IMR-90 (cell line): ENCODE data around the gene HOXB2. TPM values are rescaled to one million over a fixed set of nuclear protein-coding genes. Genes with fewer than 3 reads are reported as not detected.

ENCODE experiments used
- ATAC-seq: fragments of 200-7000 bp; cut with Tn5 transposase; 2 replicates; pipeline ENCODE4 v1.9.1; 2020; ENCODE audit warnings: low read depth, mild to moderate bottlenecking, moderate library complexity
- BruUV-seq: library from RNA; stranded (reverse); fragments of 400-500 nt; replicated peaks from 2 replicates; lab custom pipeline; 2021; lab: Mats Ljungman, UMichigan
- CTCF ChIA-PET: fragments of 300-600 bp; formaldehyde crosslinking; extraction: SDS; loops from one replicate; lab custom pipeline; 2021; ENCODE audit warnings: antibody characterized with exemption; lab: Yijun Ruan, JAX
- POLR2A ChIA-PET: fragments of 300-600 bp; sonication (Branson Sonifier 250); formaldehyde crosslinking; loops from one replicate; lab custom pipeline; 2022; ENCODE audit warnings: antibody characterized with exemption; ENCODE audit not compliant: unreplicated experiment; lab: Charles Lee
- DNase-seq: peaks from one replicate; pipeline ENCODE4 v3.0.0; 2013
- H2AFZ ChIP-seq: replicated peaks from 2 replicates; pipeline ENCODE3; 2013; ENCODE audit warnings: low read length, mild to moderate bottlenecking; ENCODE audit not compliant: poor library complexity
- H2AK5ac ChIP-seq: 2 replicates; pipeline ENCODE4 v1.6.1; 2013; ENCODE audit warnings: low read depth, low read length, inconsistent platforms
- H2AK9ac ChIP-seq: replicated peaks from 2 replicates; pipeline ENCODE3; 2013; ENCODE audit warnings: mild to moderate bottlenecking, low read depth, low read length, moderate library complexity; ENCODE audit not compliant: poor library complexity
- H2BK120ac ChIP-seq: 2 replicates; pipeline ENCODE4 v1.6.1; 2013; ENCODE audit warnings: low read depth, low read length, inconsistent platforms
- H2BK15ac ChIP-seq: 3 replicates; pipeline ENCODE4 v1.6.1; 2013; ENCODE audit warnings: low read depth, low read length, inconsistent platforms
- H2BK20ac ChIP-seq: 2 replicates; pipeline ENCODE4 v1.6.1; 2013; ENCODE audit warnings: low read depth, mild to moderate bottlenecking, inconsistent platforms, low read length, moderate library complexity
- H2BK5ac ChIP-seq: 2 replicates; pipeline ENCODE4 v1.6.1; 2013; ENCODE audit warnings: mild to moderate bottlenecking, low read depth, low read length, inconsistent platforms; ENCODE audit not compliant: poor library complexity, severe bottlenecking
- H3K14ac ChIP-seq: replicated peaks from 2 replicates; pipeline ENCODE4 v1.6.1; 2013; ENCODE audit warnings: low read depth, low read length, inconsistent platforms
- H3K18ac ChIP-seq: 2 replicates; pipeline ENCODE4 v1.6.1; 2013; ENCODE audit warnings: low read depth, low read length, control low read depth
- H3K23ac ChIP-seq: 2 replicates; pipeline ENCODE4 v1.6.1; 2013; ENCODE audit warnings: low read depth, low read length, inconsistent platforms
- H3K27ac ChIP-seq: 2 replicates; pipeline ENCODE4 v1.5.1; 2013; ENCODE audit warnings: mild to moderate bottlenecking, control low read depth, low read length; ENCODE audit not compliant: insufficient read depth
- H3K27me3 ChIP-seq: 2 replicates; pipeline ENCODE4 v1.6.1; 2013; ENCODE audit warnings: low read length; ENCODE audit not compliant: control insufficient read depth, insufficient read depth
- H3K36me3 ChIP-seq: 2 replicates; pipeline ENCODE4 v1.6.1; 2013; ENCODE audit warnings: low read length, mixed read lengths; ENCODE audit not compliant: control insufficient read depth, insufficient read depth
- H3K4ac ChIP-seq: 2 replicates; pipeline ENCODE4 v1.6.1; 2013; ENCODE audit warnings: low read depth, low read length, inconsistent platforms
- H3K4me1 ChIP-seq: 2 replicates; pipeline ENCODE4 v1.6.1; 2013; ENCODE audit warnings: low read length, mixed read lengths; ENCODE audit not compliant: control insufficient read depth, insufficient read depth
- H3K4me2 ChIP-seq: 2 replicates; pipeline ENCODE4 v1.6.1; 2013; ENCODE audit warnings: low read depth, mild to moderate bottlenecking, control low read depth, low read length, moderate library complexity
- H3K4me3 ChIP-seq: 2 replicates; pipeline ENCODE4 v1.5.1; 2013; ENCODE audit warnings: low read depth, mild to moderate bottlenecking, control low read depth, low read length, moderate library complexity; ENCODE audit not compliant: insufficient read depth
- H3K56ac ChIP-seq: 2 replicates; pipeline ENCODE4 v1.6.1; 2013; ENCODE audit warnings: low read length, inconsistent platforms; ENCODE audit not compliant: insufficient read depth; ENCODE audit errors: extremely low read depth
- H3K79me1 ChIP-seq, 2 experiments: 2 replicates each; pipeline ENCODE4 v1.6.1; 2013; ENCODE audit warnings: low read length in 2 of 2, inconsistent platforms in 1 of 2, low read depth in 1 of 2
- H3K9ac ChIP-seq: 2 replicates; pipeline ENCODE4 v1.6.1; 2013; ENCODE audit warnings: low read depth, low read length, control low read depth
- H3K9me1 ChIP-seq: 2 replicates; pipeline ENCODE4 v1.6.1; 2013; ENCODE audit warnings: low read length, inconsistent platforms; ENCODE audit not compliant: insufficient read depth
- H3K9me3 ChIP-seq: 2 replicates; pipeline ENCODE4 v1.6.1; 2013; ENCODE audit warnings: low read length; ENCODE audit not compliant: control insufficient read depth, insufficient read depth
- H4K20me1 ChIP-seq: 2 replicates; pipeline ENCODE4 v1.6.1; 2013; ENCODE audit warnings: low read length, inconsistent platforms; ENCODE audit not compliant: insufficient read depth
- H4K5ac ChIP-seq: 2 replicates; pipeline ENCODE4 v1.6.1; 2013; ENCODE audit warnings: mild to moderate bottlenecking, low read depth, low read length, control low read depth
- H4K8ac ChIP-seq, 2 experiments: 2 replicates each; pipeline ENCODE4 v1.6.1; 2013; ENCODE audit warnings: low read depth in 2 of 2, low read length in 2 of 2, control low read depth in 1 of 2, inconsistent platforms in 1 of 2
- H4K91ac ChIP-seq: 2 replicates; pipeline ENCODE4 v1.6.1; 2013; ENCODE audit warnings: low read depth, low read length, inconsistent platforms; ENCODE audit not compliant: insufficient read depth
- BHLHE40 ChIP-seq: fragments of 150-350 bp; IDR thresholded peaks from 2 replicates; pipeline ENCODE4 v1.6.1; 2016; ENCODE audit warnings: mild to moderate bottlenecking, low read depth, low read length
- CEBPB ChIP-seq: IDR thresholded peaks from 2 replicates; pipeline ENCODE4 v1.6.1; 2012; ENCODE audit warnings: low read depth, low read length, improper control_type of control experiment
- CHD1 ChIP-seq: IDR thresholded peaks from 2 replicates; pipeline ENCODE4 v1.6.1; 2012; ENCODE audit warnings: low read depth, low read length, improper control_type of control experiment
- WGBS, 2 experiments: methylation state at CpG; one replicate each; pipeline versions ENCODE4 v1.1.5 to v1.1.7; 2013; ENCODE audit warnings: missing lambda C conversion rate in 2 of 2; ENCODE audit not compliant: insufficient read length in 1 of 2; ENCODE audit errors: extremely low coverage in 2 of 2; 5-methylcytosine and 5-hydroxymethylcytosine counted together
- dilution Hi-C: fragments of 300-500 bp; cut with HindIII; formaldehyde crosslinking; loops from one replicate; pipeline ENCODE4 v1.14.3; 2018; ENCODE audit warnings: low sequenced_read_pairs; ENCODE audit not compliant: unreplicated experiment
- in situ Hi-C: fragments of 300-500 bp; cut with MboI; formaldehyde crosslinking; loops from 3 replicates; pipeline ENCODE4 v1.14.3; 2019; ENCODE audit warnings: low sequenced_read_pairs, inconsistent platforms, mixed read lengths
- intact Hi-C: fragments of 100-400 bp; cut with micrococcal nuclease; formaldehyde crosslinking; loops from 2 replicates; pipeline ENCODE4 v1.10.0; 2022
- polyA plus RNA-seq, 3 experiments: library from polyadenylated mRNA; depleted of rRNA; stranded (reverse); fragments of >200 nt; gene quantifications; 2 replicates each; pipeline ENCODE4 v1.2.3, GENCODE V29; 2012; ENCODE audit warnings: low replicate concordance in 1 of 3
- total RNA-seq: library from RNA; depleted of rRNA; stranded (reverse); fragments of >200 nt; gene quantifications from 2 replicates; pipeline ENCODE4 v1.2.3, GENCODE V29; 2012
- TF ChIP-seq, protein P1 (sequence below): conservative IDR thresholded peaks from 2 replicates; pipeline ENCODE4 v1.5.1; 2012; ENCODE audit warnings: mild to moderate bottlenecking, low read depth, low read length, improper control_type of control experiment

Gene HOXB2
- total and polyA plus RNA-seq, 2 of the 4 experiments (the other 2 are of a cell fraction), result 2.7 to 29.9 TPM

DNA sequence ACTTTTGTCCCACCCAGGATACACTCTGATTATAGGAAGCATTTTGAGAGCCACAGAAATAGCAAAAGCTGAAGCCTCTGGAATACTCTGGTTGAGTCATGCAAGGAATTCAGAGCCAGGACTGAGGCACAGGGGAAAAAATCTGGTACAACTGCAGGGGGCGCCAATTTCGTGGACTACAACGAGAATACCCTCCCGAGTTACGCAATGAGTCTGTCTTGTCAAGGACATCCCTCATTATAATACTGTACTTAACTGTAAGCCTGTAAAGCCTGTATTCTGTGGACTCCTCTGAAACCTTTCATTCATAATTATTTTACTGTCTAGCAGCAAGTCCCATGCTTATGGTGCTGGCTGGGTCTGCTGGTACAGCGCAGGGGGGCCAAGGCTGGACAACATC is 21.9 kb downstream of the HOXB2 start:
- no peak overlapping the region for H4K91ac ChIP-seq
- no TSS peak for BruUV-seq
- no peaks in the 10 kb centered on the region for H3K79me1 ChIP-seq
- no peak overlapping the region for H2AK9ac ChIP-seq
- peaks cover 6% of the 10 kb centered on the region for H3K27me3 ChIP-seq
- H3K27ac ChIP-seq, result no peak overlapping the region
- H2BK5ac ChIP-seq, result no peak overlapping the region
- CTCF ChIA-PET, result interaction anchor here (2.0 kb wide), 1 partner anchor 19 kb away, joined by 6 read pairs; no protein-coding TSS in a partner anchor
- no peak overlapping the region for H3K56ac ChIP-seq
- no peak overlapping the region for H3K4me3 ChIP-seq
- H4K5ac ChIP-seq, result no peak overlapping the region
- H2BK15ac ChIP-seq, result no peak overlapping the region
- DNase-seq, result no peak
- ATAC-seq, result no peak
- no peaks in the 10 kb centered on the region for H4K20me1 ChIP-seq
- dilution Hi-C loops, result no loop called here
- H2BK120ac ChIP-seq, result 0 out of 2 replicates have a peak overlapping the region, but pooled peaks have one; percentile 6
- no peak overlapping the region for H4K8ac ChIP-seq
- peak overlapping the region; percentile 18; the same call in 1 of the 2 replicates for H3K23ac ChIP-seq
- H3K9me3 ChIP-seq, result no peaks in the 10 kb centered on the region
- H3K18ac ChIP-seq, result peak overlapping the region; percentile 5; the same call in 1 of the 2 replicates
- intact Hi-C loops, result no loop called here
- H2AK5ac ChIP-seq, result no peak overlapping the region
- WGBS, 2 experiments, result no CpG with 5 or more reads among the region's 6 CpGs
- POLR2A ChIA-PET, result no interaction called here
- peak overlapping the region; percentile 4; the same call in 1 of the 2 replicates for H2BK20ac ChIP-seq
- TF ChIP-seq CHD1 (no peak), CEBPB (peak; percentile 87), BHLHE40 (no peak)
- TF ChIP-seq, protein P1, sequence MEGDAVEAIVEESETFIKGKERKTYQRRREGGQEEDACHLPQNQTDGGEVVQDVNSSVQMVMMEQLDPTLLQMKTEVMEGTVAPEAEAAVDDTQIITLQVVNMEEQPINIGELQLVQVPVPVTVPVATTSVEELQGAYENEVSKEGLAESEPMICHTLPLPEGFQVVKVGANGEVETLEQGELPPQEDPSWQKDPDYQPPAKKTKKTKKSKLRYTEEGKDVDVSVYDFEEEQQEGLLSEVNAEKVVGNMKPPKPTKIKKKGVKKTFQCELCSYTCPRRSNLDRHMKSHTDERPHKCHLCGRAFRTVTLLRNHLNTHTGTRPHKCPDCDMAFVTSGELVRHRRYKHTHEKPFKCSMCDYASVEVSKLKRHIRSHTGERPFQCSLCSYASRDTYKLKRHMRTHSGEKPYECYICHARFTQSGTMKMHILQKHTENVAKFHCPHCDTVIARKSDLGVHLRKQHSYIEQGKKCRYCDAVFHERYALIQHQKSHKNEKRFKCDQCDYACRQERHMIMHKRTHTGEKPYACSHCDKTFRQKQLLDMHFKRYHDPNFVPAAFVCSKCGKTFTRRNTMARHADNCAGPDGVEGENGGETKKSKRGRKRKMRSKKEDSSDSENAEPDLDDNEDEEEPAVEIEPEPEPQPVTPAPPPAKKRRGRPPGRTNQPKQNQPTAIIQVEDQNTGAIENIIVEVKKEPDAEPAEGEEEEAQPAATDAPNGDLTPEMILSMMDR, result peak; percentile 44
- no peak overlapping the region for H3K14ac ChIP-seq
- H2AFZ ChIP-seq, result no peak overlapping the region
- no peak overlapping the region for H3K9ac ChIP-seq
- in situ Hi-C loops, result no loop called here
- H3K4me1 ChIP-seq, result peaks cover 16% of the 10 kb centered on the region
- no peaks in the 10 kb centered on the region for H3K36me3 ChIP-seq
- H3K9me1 ChIP-seq, result peaks cover 5% of the 10 kb centered on the region; the same call in 1 of the 2 replicates
- peak overlapping the region; percentile 45; the same call in 1 of the 2 replicates for H3K4ac ChIP-seq
- no peak overlapping the region for H3K4me2 ChIP-seq
